ENCODE data around the gene KDM5C.

The KDM5C gene

GRCh38 chrX:53224860-53225797, at the start of gene KDM5C:
KDM5C (minus strand) TSS chrX:53225207; CDS start chrX:53224889, 318 bp downstream.
- Histone ChIP-seq H2AFZ (ENCODE audit: low read depth, low read length) (peak within 1 kb of the TSS; percentile 42), H3K27me3 (ENCODE audit: insufficient read depth, low read length) (no peaks in the 10 kb centered on the region), H3K36me3 (ENCODE audit: insufficient read depth, low read length) (no peaks in the 10 kb centered on the region), H3K4me1 (ENCODE audit: insufficient read depth, low read length) (peaks cover 9% of the 10 kb centered on the region), H3K4me3 (ENCODE audit: low read length) (peak within 1 kb of the TSS; percentile 84), H3K9me3 (ENCODE audit: low read length) (no peaks in the 10 kb centered on the region)

GRCh38 chrX:53272808-53273337, 47.9 kb upstream of the KDM5C start:
- Histone ChIP-seq H3K9me3 (ENCODE audit: low read length) (no peaks in the 10 kb centered on the region), H2AFZ (ENCODE audit: low read depth, low read length) (no peak overlapping the region), H3K36me3 (ENCODE audit: insufficient read depth, low read length) (no peaks in the 10 kb centered on the region), H3K27me3 (ENCODE audit: insufficient read depth, low read length) (no peaks in the 10 kb centered on the region), H3K4me1 (ENCODE audit: insufficient read depth, low read length) (no peaks in the 10 kb centered on the region), H3K4me3 (ENCODE audit: low read length) (no peak overlapping the region)

GRCh38 chrX:53269536-53270107, 44.6 kb upstream of the KDM5C start:
- H3K36me3 ChIP-seq (ENCODE audit: insufficient read depth, low read length) = no peaks in the 10 kb centered on the region
- H3K4me3 ChIP-seq (ENCODE audit: low read length) = no peak overlapping the region
- no peak overlapping the region for H2AFZ ChIP-seq (ENCODE audit: low read depth, low read length)
- H3K9me3 ChIP-seq (ENCODE audit: low read length) = no peaks in the 10 kb centered on the region
- no peaks in the 10 kb centered on the region for H3K27me3 ChIP-seq (ENCODE audit: insufficient read depth, low read length)
- H3K4me1 ChIP-seq (ENCODE audit: insufficient read depth, low read length) = peaks cover 4% of the 10 kb centered on the region

- H2AFZ ChIP-seq (ENCODE audit: low read depth, low read length) = no peak overlapping the region
- H3K27me3 ChIP-seq (ENCODE audit: insufficient read depth, low read length) = no peaks in the 10 kb centered on the region
- peaks cover 7% of the 10 kb centered on the region for H3K4me1 ChIP-seq (ENCODE audit: insufficient read depth, low read length)
- no peaks in the 10 kb centered on the region for H3K36me3 ChIP-seq (ENCODE audit: insufficient read depth, low read length)
- no peak overlapping the region for H3K4me3 ChIP-seq (ENCODE audit: low read length)
- no peaks in the 10 kb centered on the region for H3K9me3 ChIP-seq (ENCODE audit: low read length)
Measured at GRCh38 chrX:53268173-53268572, 43.2 kb upstream of the KDM5C start.

GRCh38 chrX:53266914-53267313, 41.9 kb upstream of the KDM5C start:
- no peaks in the 10 kb centered on the region for H3K36me3 ChIP-seq (ENCODE audit: insufficient read depth, low read length)
- H3K9me3 ChIP-seq (ENCODE audit: low read length) = no peaks in the 10 kb centered on the region
- no peak overlapping the region for H2AFZ ChIP-seq (ENCODE audit: low read depth, low read length)
- H3K4me1 ChIP-seq (ENCODE audit: insufficient read depth, low read length) = peaks cover 14% of the 10 kb centered on the region
- no peak overlapping the region for H3K4me3 ChIP-seq (ENCODE audit: low read length)
- H3K27me3 ChIP-seq (ENCODE audit: insufficient read depth, low read length) = no peaks in the 10 kb centered on the region

GRCh38 chrX:53265771-53266574, 41.0 kb upstream of the KDM5C start:
- Histone ChIP-seq H3K4me1 (ENCODE audit: insufficient read depth, low read length) (peaks cover 14% of the 10 kb centered on the region), H3K36me3 (ENCODE audit: insufficient read depth, low read length) (no peaks in the 10 kb centered on the region), H3K4me3 (ENCODE audit: low read length) (no peak overlapping the region), H3K9me3 (ENCODE audit: low read length) (no peaks in the 10 kb centered on the region), H3K27me3 (ENCODE audit: insufficient read depth, low read length) (no peaks in the 10 kb centered on the region), H2AFZ (ENCODE audit: low read depth, low read length) (no peak overlapping the region)

- H2AFZ ChIP-seq (ENCODE audit: low read depth, low read length) = no peak overlapping the region
- no peaks in the 10 kb centered on the region for H3K9me3 ChIP-seq (ENCODE audit: low read length)
- H3K27me3 ChIP-seq (ENCODE audit: insufficient read depth, low read length) = no peaks in the 10 kb centered on the region
- no peaks in the 10 kb centered on the region for H3K36me3 ChIP-seq (ENCODE audit: insufficient read depth, low read length)
- no peak overlapping the region for H3K4me3 ChIP-seq (ENCODE audit: low read length)
- peaks cover 14% of the 10 kb centered on the region for H3K4me1 ChIP-seq (ENCODE audit: insufficient read depth, low read length)
Measured at GRCh38 chrX:53263597-53264094, 38.6 kb upstream of the KDM5C start.

- Histone ChIP-seq H3K9me3 (ENCODE audit: low read length) (no peaks in the 10 kb centered on the region), H3K4me1 (ENCODE audit: insufficient read depth, low read length) (peaks cover 14% of the 10 kb centered on the region), H3K36me3 (ENCODE audit: insufficient read depth, low read length) (no peaks in the 10 kb centered on the region), H3K4me3 (ENCODE audit: low read length) (no peak overlapping the region), H2AFZ (ENCODE audit: low read depth, low read length) (no peak overlapping the region), H3K27me3 (ENCODE audit: insufficient read depth, low read length) (no peaks in the 10 kb centered on the region)
Measured at GRCh38 chrX:53262918-53263394, 37.9 kb upstream of the KDM5C start.

- no peaks in the 10 kb centered on the region for H3K27me3 ChIP-seq (ENCODE audit: insufficient read depth, low read length)
- no peak overlapping the region for H2AFZ ChIP-seq (ENCODE audit: low read depth, low read length)
- H3K9me3 ChIP-seq (ENCODE audit: low read length) = no peaks in the 10 kb centered on the region
- H3K36me3 ChIP-seq (ENCODE audit: insufficient read depth, low read length) = no peaks in the 10 kb centered on the region
- H3K4me3 ChIP-seq (ENCODE audit: low read length) = no peak overlapping the region
- peaks cover 14% of the 10 kb centered on the region for H3K4me1 ChIP-seq (ENCODE audit: insufficient read depth, low read length)
Measured at GRCh38 chrX:53262189-53262917, 37.3 kb upstream of the KDM5C start.

GRCh38 chrX:53261355-53261972, 36.5 kb upstream of the KDM5C start:
- Histone ChIP-seq H3K4me1 (ENCODE audit: insufficient read depth, low read length) (peaks cover 16% of the 10 kb centered on the region), H3K36me3 (ENCODE audit: insufficient read depth, low read length) (no peaks in the 10 kb centered on the region), H3K27me3 (ENCODE audit: insufficient read depth, low read length) (no peaks in the 10 kb centered on the region), H2AFZ (ENCODE audit: low read depth, low read length) (no peak overlapping the region), H3K4me3 (ENCODE audit: low read length) (no peak overlapping the region), H3K9me3 (ENCODE audit: low read length) (no peaks in the 10 kb centered on the region)

- Histone ChIP-seq H3K4me3 (ENCODE audit: low read length) (no peak overlapping the region), H3K9me3 (ENCODE audit: low read length) (no peaks in the 10 kb centered on the region), H3K36me3 (ENCODE audit: insufficient read depth, low read length) (no peaks in the 10 kb centered on the region), H3K4me1 (ENCODE audit: insufficient read depth, low read length) (peaks cover 15% of the 10 kb centered on the region), H3K27me3 (ENCODE audit: insufficient read depth, low read length) (no peaks in the 10 kb centered on the region), H2AFZ (ENCODE audit: low read depth, low read length) (no peak overlapping the region)
Measured at GRCh38 chrX:53260836-53261235, 35.8 kb upstream of the KDM5C start.
